ENCODE data around the gene MDGA2.
"Not testable (repeated sequence)": the region's sequence is repeated elsewhere in the genome, so short reads cannot be mapped to it uniquely, and the experiment has no call there.

Gene MDGA2

GRCh38 chr14:46988312-46988711, 687.1 kb downstream of the MDGA2 start:
- in situ Hi-C loops (cut with HindIII; ENCODE audit: low sequenced_read_pairs): no loop called here

- in situ Hi-C loops (cut with HindIII; ENCODE audit: low sequenced_read_pairs): no loop called here
These were observed 689.6 kb downstream of the MDGA2 start for GRCh38 chr14:46985529-46986380.

- in situ Hi-C loops (cut with HindIII; ENCODE audit: low sequenced_read_pairs): no loop called here
These were observed 702.1 kb downstream of the MDGA2 start for GRCh38 chr14:46973295-46973694.

GRCh38 chr14:46964378-46964777, 711.0 kb downstream of the MDGA2 start:
- in situ Hi-C loops (cut with HindIII; ENCODE audit: low sequenced_read_pairs): no loop called here

- in situ Hi-C loops (cut with HindIII; ENCODE audit: low sequenced_read_pairs): no loop called here
These were observed 724.3 kb downstream of the MDGA2 start for GRCh38 chr14:46951103-46951502.

GRCh38 chr14:46940611-46941010, 734.8 kb downstream of the MDGA2 start:
- in situ Hi-C loops (cut with HindIII; ENCODE audit: low sequenced_read_pairs): no loop called here

- in situ Hi-C loops (cut with HindIII; ENCODE audit: low sequenced_read_pairs): no loop called here
These were observed 754.9 kb downstream of the MDGA2 start for GRCh38 chr14:46920542-46920941.

GRCh38 chr14:46915539-46915938, 759.9 kb downstream of the MDGA2 start:
- in situ Hi-C loops (cut with HindIII; ENCODE audit: low sequenced_read_pairs): not testable (repeated sequence)

- in situ Hi-C loops (cut with HindIII; ENCODE audit: low sequenced_read_pairs): no loop called here
These were observed 772.6 kb downstream of the MDGA2 start for GRCh38 chr14:46902837-46903236.

- in situ Hi-C loops (cut with HindIII; ENCODE audit: low sequenced_read_pairs): no loop called here
These were observed 780.9 kb downstream of the MDGA2 start for GRCh38 chr14:46894476-46894875.

- in situ Hi-C loops (cut with HindIII; ENCODE audit: low sequenced_read_pairs): no loop called here
These were observed 788.3 kb downstream of the MDGA2 start for GRCh38 chr14:46887144-46887543.

GRCh38 chr14:46885566-46885965, 789.8 kb downstream of the MDGA2 start:
- in situ Hi-C loops (cut with HindIII; ENCODE audit: low sequenced_read_pairs): no loop called here

GRCh38 chr14:46861753-46862152, 813.7 kb downstream of the MDGA2 start:
- in situ Hi-C loops (cut with HindIII; ENCODE audit: low sequenced_read_pairs): no loop called here

GRCh38 chr14:46840944-46841720, 834.3 kb downstream of the MDGA2 start:
- in situ Hi-C loops (cut with HindIII; ENCODE audit: low sequenced_read_pairs): no loop called here

GRCh38 chr14:46820291-46820690, 855.1 kb downstream of the MDGA2 start:
- in situ Hi-C loops (cut with HindIII; ENCODE audit: low sequenced_read_pairs): no loop called here

GRCh38 chr14:46819117-46819516, 856.3 kb downstream of the MDGA2 start:
- in situ Hi-C loops (cut with HindIII; ENCODE audit: low sequenced_read_pairs): no loop called here

- in situ Hi-C loops (cut with HindIII; ENCODE audit: low sequenced_read_pairs): no loop called here
These were observed 857.3 kb downstream of the MDGA2 start for GRCh38 chr14:46818147-46818546.

- in situ Hi-C loops (cut with HindIII; ENCODE audit: low sequenced_read_pairs): no loop called here
These were observed 882.3 kb downstream of the MDGA2 start for GRCh38 chr14:46793144-46793543.
